ENCODE data around the gene PTPRZ1. TPM values are rescaled to one million over a fixed set of nuclear protein-coding genes. Genes with fewer than 3 reads are reported as not detected.

The PTPRZ1 gene
- total RNA-seq, 4 donors from 2014 or later: 0.16 TPM; not detected in 3

- TF ChIP-seq CTCF (IDR thresholded peaks at IDR 0.05 in 4 of 5, conservative IDR thresholded peaks at IDR 0.05 in 1 of 5): no peak
- no peak for TF ChIP-seq POLR2A (IDR thresholded peaks at IDR 0.05)
- H3K27me3 ChIP-seq: no peaks in the 10 kb centered on the region
- intact Hi-C loops (cut with DNase I; ENCODE audit: low total_unique reads) (no loop called here), in situ Hi-C loops (cut with MboI; ENCODE audit: low sequenced_read_pairs in 4 of 4) (no loop called here)
- H3K27ac ChIP-seq: no peak overlapping the region
- H3K36me3 ChIP-seq: no peaks in the 10 kb centered on the region
- H3K4me1 ChIP-seq: no peaks in the 10 kb centered on the region
- ATAC-seq (no peak), DNase-seq (no peak)
- H3K4me3 ChIP-seq: no peak overlapping the region
- H3K9me3 ChIP-seq: no peaks in the 10 kb centered on the region
These were observed 58.4 kb downstream of the PTPRZ1 start for GRCh38 chr7:121931149-121931902.

- DNase-seq (no peak), ATAC-seq (no peak)
- no peaks in the 10 kb centered on the region for H3K9me3 ChIP-seq
- no peak overlapping the region for H3K4me3 ChIP-seq
- in situ Hi-C loops (cut with MboI; ENCODE audit: low sequenced_read_pairs in 4 of 4) (no loop called here), intact Hi-C loops (cut with DNase I; ENCODE audit: low total_unique reads) (no loop called here)
- H3K4me1 ChIP-seq: no peaks in the 10 kb centered on the region
- H3K36me3 ChIP-seq: no peaks in the 10 kb centered on the region
- H3K27ac ChIP-seq: no peak overlapping the region
- H3K27me3 ChIP-seq: no peaks in the 10 kb centered on the region
- TF ChIP-seq POLR2A (IDR thresholded peaks at IDR 0.05) (no peak), CTCF (IDR thresholded peaks at IDR 0.05 in 4 of 5, conservative IDR thresholded peaks at IDR 0.05 in 1 of 5) (no peak)
These were observed 59.8 kb downstream of the PTPRZ1 start for GRCh38 chr7:121932768-121933167.

GRCh38 chr7:121936951-121937623 is 64.1 kb downstream of the PTPRZ1 start:
- Histone ChIP-seq H3K9me3 (no peaks in the 10 kb centered on the region), H3K27me3 (no peaks in the 10 kb centered on the region), H3K4me3 (no peak overlapping the region), H3K27ac (no peak overlapping the region), H3K36me3 (no peaks in the 10 kb centered on the region), H3K4me1 (no peaks in the 10 kb centered on the region)
- intact Hi-C loops (cut with DNase I; ENCODE audit: low total_unique reads) (no loop called here), in situ Hi-C loops (cut with MboI; ENCODE audit: low sequenced_read_pairs in 4 of 4) (no loop called here)
- DNase-seq: no peak
- no peak for ATAC-seq
- no peak for TF ChIP-seq POLR2A (IDR thresholded peaks at IDR 0.05)
- TF ChIP-seq CTCF (IDR thresholded peaks at IDR 0.05 in 4 of 5, conservative IDR thresholded peaks at IDR 0.05 in 1 of 5): no peak

- Histone ChIP-seq H3K36me3 (no peaks in the 10 kb centered on the region), H3K4me3 (no peak overlapping the region), H3K27ac (no peak overlapping the region), H3K27me3 (no peaks in the 10 kb centered on the region), H3K4me1 (no peaks in the 10 kb centered on the region), H3K9me3 (no peaks in the 10 kb centered on the region)
- no peak for ATAC-seq
- in situ Hi-C loops (cut with MboI; ENCODE audit: low sequenced_read_pairs in 4 of 4) (no loop called here), intact Hi-C loops (cut with DNase I; ENCODE audit: low total_unique reads) (no loop called here)
- no peak for DNase-seq
- TF ChIP-seq CTCF (IDR thresholded peaks at IDR 0.05 in 4 of 5, conservative IDR thresholded peaks at IDR 0.05 in 1 of 5) (no peak), POLR2A (IDR thresholded peaks at IDR 0.05) (no peak)
These were observed 65.6 kb downstream of the PTPRZ1 start for GRCh38 chr7:121938429-121938996.
